IMR-90 (cell line): ENCODE data around the gene HSPB6. TPM values are rescaled to one million over a fixed set of nuclear protein-coding genes. Genes with fewer than 3 reads are reported as not detected.

Experiments used
- ATAC-seq: fragments of 200-7000 bp; cut with Tn5 transposase; 2 replicates; pipeline ENCODE4 v1.9.1; 2020; ENCODE audit warnings: low read depth, mild to moderate bottlenecking, moderate library complexity
- BruUV-seq: library from RNA; stranded (reverse); fragments of 400-500 nt; replicated peaks from 2 replicates; lab custom pipeline; 2021; lab: Mats Ljungman, UMichigan
- CTCF ChIA-PET: fragments of 300-600 bp; formaldehyde crosslinking; extraction: SDS; loops from one replicate; lab custom pipeline; 2021; ENCODE audit warnings: antibody characterized with exemption; lab: Yijun Ruan, JAX
- POLR2A ChIA-PET: fragments of 300-600 bp; sonication (Branson Sonifier 250); formaldehyde crosslinking; loops from one replicate; lab custom pipeline; 2022; ENCODE audit warnings: antibody characterized with exemption; ENCODE audit not compliant: unreplicated experiment; lab: Charles Lee
- DNase-seq: peaks from one replicate; pipeline ENCODE4 v3.0.0; 2013
- H2AFZ ChIP-seq: replicated peaks from 2 replicates; pipeline ENCODE3; 2013; ENCODE audit warnings: low read length, mild to moderate bottlenecking; ENCODE audit not compliant: poor library complexity
- H2AK5ac ChIP-seq: 2 replicates; pipeline ENCODE4 v1.6.1; 2013; ENCODE audit warnings: low read depth, low read length, inconsistent platforms
- H2AK9ac ChIP-seq: replicated peaks from 2 replicates; pipeline ENCODE3; 2013; ENCODE audit warnings: mild to moderate bottlenecking, low read depth, low read length, moderate library complexity; ENCODE audit not compliant: poor library complexity
- H2BK120ac ChIP-seq: 2 replicates; pipeline ENCODE4 v1.6.1; 2013; ENCODE audit warnings: low read depth, low read length, inconsistent platforms
- H2BK15ac ChIP-seq: 3 replicates; pipeline ENCODE4 v1.6.1; 2013; ENCODE audit warnings: low read depth, low read length, inconsistent platforms
- H2BK20ac ChIP-seq: 2 replicates; pipeline ENCODE4 v1.6.1; 2013; ENCODE audit warnings: low read depth, mild to moderate bottlenecking, inconsistent platforms, low read length, moderate library complexity
- H2BK5ac ChIP-seq: 2 replicates; pipeline ENCODE4 v1.6.1; 2013; ENCODE audit warnings: mild to moderate bottlenecking, low read depth, low read length, inconsistent platforms; ENCODE audit not compliant: poor library complexity, severe bottlenecking
- H3K14ac ChIP-seq: replicated peaks from 2 replicates; pipeline ENCODE4 v1.6.1; 2013; ENCODE audit warnings: low read depth, low read length, inconsistent platforms
- H3K18ac ChIP-seq: 2 replicates; pipeline ENCODE4 v1.6.1; 2013; ENCODE audit warnings: low read depth, low read length, control low read depth
- H3K23ac ChIP-seq: 2 replicates; pipeline ENCODE4 v1.6.1; 2013; ENCODE audit warnings: low read depth, low read length, inconsistent platforms
- H3K27ac ChIP-seq: 2 replicates; pipeline ENCODE4 v1.5.1; 2013; ENCODE audit warnings: mild to moderate bottlenecking, control low read depth, low read length; ENCODE audit not compliant: insufficient read depth
- H3K27me3 ChIP-seq: 2 replicates; pipeline ENCODE4 v1.6.1; 2013; ENCODE audit warnings: low read length; ENCODE audit not compliant: control insufficient read depth, insufficient read depth
- H3K36me3 ChIP-seq: 2 replicates; pipeline ENCODE4 v1.6.1; 2013; ENCODE audit warnings: low read length, mixed read lengths; ENCODE audit not compliant: control insufficient read depth, insufficient read depth
- H3K4ac ChIP-seq: 2 replicates; pipeline ENCODE4 v1.6.1; 2013; ENCODE audit warnings: low read depth, low read length, inconsistent platforms
- H3K4me1 ChIP-seq: 2 replicates; pipeline ENCODE4 v1.6.1; 2013; ENCODE audit warnings: low read length, mixed read lengths; ENCODE audit not compliant: control insufficient read depth, insufficient read depth
- H3K4me2 ChIP-seq: 2 replicates; pipeline ENCODE4 v1.6.1; 2013; ENCODE audit warnings: low read depth, mild to moderate bottlenecking, control low read depth, low read length, moderate library complexity
- H3K4me3 ChIP-seq: 2 replicates; pipeline ENCODE4 v1.5.1; 2013; ENCODE audit warnings: low read depth, mild to moderate bottlenecking, control low read depth, low read length, moderate library complexity; ENCODE audit not compliant: insufficient read depth
- H3K56ac ChIP-seq: 2 replicates; pipeline ENCODE4 v1.6.1; 2013; ENCODE audit warnings: low read length, inconsistent platforms; ENCODE audit not compliant: insufficient read depth; ENCODE audit errors: extremely low read depth
- H3K79me1 ChIP-seq, 2 experiments: 2 replicates each; pipeline ENCODE4 v1.6.1; 2013; ENCODE audit warnings: low read length in 2 of 2, inconsistent platforms in 1 of 2, low read depth in 1 of 2
- H3K9ac ChIP-seq: 2 replicates; pipeline ENCODE4 v1.6.1; 2013; ENCODE audit warnings: low read depth, low read length, control low read depth
- H3K9me1 ChIP-seq: 2 replicates; pipeline ENCODE4 v1.6.1; 2013; ENCODE audit warnings: low read length, inconsistent platforms; ENCODE audit not compliant: insufficient read depth
- H3K9me3 ChIP-seq: 2 replicates; pipeline ENCODE4 v1.6.1; 2013; ENCODE audit warnings: low read length; ENCODE audit not compliant: control insufficient read depth, insufficient read depth
- H4K20me1 ChIP-seq: 2 replicates; pipeline ENCODE4 v1.6.1; 2013; ENCODE audit warnings: low read length, inconsistent platforms; ENCODE audit not compliant: insufficient read depth
- H4K5ac ChIP-seq: 2 replicates; pipeline ENCODE4 v1.6.1; 2013; ENCODE audit warnings: mild to moderate bottlenecking, low read depth, low read length, control low read depth
- H4K8ac ChIP-seq, 2 experiments: 2 replicates each; pipeline ENCODE4 v1.6.1; 2013; ENCODE audit warnings: low read depth in 2 of 2, low read length in 2 of 2, control low read depth in 1 of 2, inconsistent platforms in 1 of 2
- H4K91ac ChIP-seq: 2 replicates; pipeline ENCODE4 v1.6.1; 2013; ENCODE audit warnings: low read depth, low read length, inconsistent platforms; ENCODE audit not compliant: insufficient read depth
- BHLHE40 ChIP-seq: fragments of 150-350 bp; IDR thresholded peaks from 2 replicates; pipeline ENCODE4 v1.6.1; 2016; ENCODE audit warnings: mild to moderate bottlenecking, low read depth, low read length
- CEBPB ChIP-seq: IDR thresholded peaks from 2 replicates; pipeline ENCODE4 v1.6.1; 2012; ENCODE audit warnings: low read depth, low read length, improper control_type of control experiment
- FOS ChIP-seq: fragments of 150-350 bp; IDR thresholded peaks from 2 replicates; pipeline ENCODE4 v1.6.1; 2016; ENCODE audit warnings: low read depth, low read length
- MAZ ChIP-seq: IDR thresholded peaks from 2 replicates; pipeline ENCODE4 v1.6.1; 2012; ENCODE audit warnings: low read depth, mild to moderate bottlenecking, low read length, improper control_type of control experiment, moderate library complexity, borderline replicate concordance
- MXI1 ChIP-seq: IDR thresholded peaks from 2 replicates; pipeline ENCODE4 v1.6.1; 2012; ENCODE audit warnings: low read depth, mild to moderate bottlenecking, low read length, moderate library complexity, borderline replicate concordance
- NFE2L2 ChIP-seq: fragments of 150-350 bp; IDR thresholded peaks from 2 replicates; pipeline ENCODE4 v1.6.1; 2016; ENCODE audit warnings: low read depth, mild to moderate bottlenecking, low read length
- POLR2A ChIP-seq: IDR thresholded peaks from 2 replicates; pipeline ENCODE4 v1.6.1; 2012; ENCODE audit warnings: mild to moderate bottlenecking, low read depth, low read length
- RCOR1 ChIP-seq: IDR thresholded peaks from 2 replicates; pipeline ENCODE4 v1.6.1; 2012; ENCODE audit warnings: mild to moderate bottlenecking, low read length, improper control_type of control experiment; ENCODE audit not compliant: insufficient replicate concordance
- SMC3 ChIP-seq: fragments of 150-350 bp; IDR thresholded peaks from 2 replicates; pipeline ENCODE4 v1.6.1; 2016; ENCODE audit warnings: low read depth, mild to moderate bottlenecking, antibody characterized with exemption, low read length, moderate library complexity
- WGBS, 2 experiments: methylation state at CpG; one replicate each; pipeline versions ENCODE4 v1.1.5 to v1.1.7; 2013; ENCODE audit warnings: missing lambda C conversion rate in 2 of 2; ENCODE audit not compliant: insufficient read length in 1 of 2; ENCODE audit errors: extremely low coverage in 2 of 2; 5-methylcytosine and 5-hydroxymethylcytosine counted together
- dilution Hi-C: fragments of 300-500 bp; cut with HindIII; formaldehyde crosslinking; loops from one replicate; pipeline ENCODE4 v1.14.3; 2018; ENCODE audit warnings: low sequenced_read_pairs; ENCODE audit not compliant: unreplicated experiment
- in situ Hi-C: fragments of 300-500 bp; cut with MboI; formaldehyde crosslinking; loops from 3 replicates; pipeline ENCODE4 v1.14.3; 2019; ENCODE audit warnings: low sequenced_read_pairs, inconsistent platforms, mixed read lengths
- intact Hi-C: fragments of 100-400 bp; cut with micrococcal nuclease; formaldehyde crosslinking; loops from 2 replicates; pipeline ENCODE4 v1.10.0; 2022
- polyA plus RNA-seq, 3 experiments: library from polyadenylated mRNA; depleted of rRNA; stranded (reverse); fragments of >200 nt; gene quantifications; 2 replicates each; pipeline ENCODE4 v1.2.3, GENCODE V29; 2012; ENCODE audit warnings: low replicate concordance in 1 of 3
- total RNA-seq: library from RNA; depleted of rRNA; stranded (reverse); fragments of >200 nt; gene quantifications from 2 replicates; pipeline ENCODE4 v1.2.3, GENCODE V29; 2012
- TF ChIP-seq, protein P1 (sequence below): fragments of 150-350 bp; IDR thresholded peaks from 2 replicates; pipeline ENCODE4 v1.6.1; 2017; ENCODE audit warnings: mild to moderate bottlenecking, antibody characterized with exemption, low read length, low read depth

HSPB6 gene
- total and polyA plus RNA-seq, 2 of the 4 experiments (the other 2 are of a cell fraction), result 5.7 to 206 TPM

DNA sequence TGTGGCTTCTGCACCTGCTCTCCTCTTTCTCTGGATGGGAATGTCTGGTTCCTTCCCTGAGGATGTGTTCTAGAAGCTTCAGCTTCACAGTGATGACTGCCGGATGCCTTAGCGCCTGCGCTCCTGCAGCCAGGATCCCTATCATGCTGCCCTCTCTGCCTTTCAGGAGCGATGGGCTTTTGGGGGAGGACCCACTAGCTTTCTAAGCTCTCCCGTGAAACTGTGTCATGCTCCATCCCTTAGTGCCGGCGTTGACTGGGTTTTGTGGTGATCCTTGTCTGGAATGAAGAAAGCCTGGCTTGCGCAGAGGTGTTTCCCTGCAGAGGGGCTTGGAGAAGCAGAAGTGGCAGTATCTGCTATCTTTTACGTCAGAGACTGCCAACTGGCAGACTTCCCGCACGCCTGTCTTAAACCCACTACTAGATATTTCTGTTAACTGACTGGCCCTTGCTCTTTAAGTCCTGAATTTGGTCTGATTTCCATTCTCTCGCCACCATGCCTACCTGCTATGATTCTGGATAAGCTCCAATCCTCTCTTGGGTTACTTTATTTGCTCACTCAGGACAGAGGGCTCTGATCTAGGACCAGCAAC is 42.8 kb downstream of the HSPB6 start:
- ChIA-PET CTCF (no interaction called here), POLR2A (no interaction called here)
- Histone ChIP-seq H3K27ac (no peak overlapping the region), H3K4me3 (no peak overlapping the region), H2BK20ac (no peak overlapping the region), H3K79me1 (peaks cover under 1 to 18% of the 10 kb centered on the region in 2 experiments; a peak in 2 of 4 replicates), H4K20me1 (peaks cover 7% of the 10 kb centered on the region), H3K4me2 (no peak overlapping the region), H3K56ac (no peak overlapping the region), H3K4me1 (peaks cover 9% of the 10 kb centered on the region), H2BK15ac (no peak overlapping the region), H3K9me1 (no peaks in the 10 kb centered on the region; the same call in 1 of the 2 replicates), H3K23ac (no peak overlapping the region), H3K9me3 (no peaks in the 10 kb centered on the region), H2BK120ac (no peak overlapping the region), H2BK5ac (no peak overlapping the region), H3K4ac (no peak overlapping the region), H4K91ac (no peak overlapping the region), H3K36me3 (no peaks in the 10 kb centered on the region), H2AK5ac (no peak overlapping the region), H3K27me3 (no peaks in the 10 kb centered on the region), H2AK9ac (no peak overlapping the region), H3K14ac (no peak overlapping the region), H3K18ac (no peak overlapping the region), H4K5ac (no peak overlapping the region), H3K9ac (no peak overlapping the region), H4K8ac (no peak overlapping the region), H2AFZ (no peak overlapping the region)
- in situ Hi-C loops, result no loop called here
- TF ChIP-seq NFE2L2, result no peak
- no peak for TF ChIP-seq MXI1
- TF ChIP-seq BHLHE40, result no peak
- TF ChIP-seq FOS, result no peak
- TF ChIP-seq RCOR1, result no peak
- TF ChIP-seq, protein P1, sequence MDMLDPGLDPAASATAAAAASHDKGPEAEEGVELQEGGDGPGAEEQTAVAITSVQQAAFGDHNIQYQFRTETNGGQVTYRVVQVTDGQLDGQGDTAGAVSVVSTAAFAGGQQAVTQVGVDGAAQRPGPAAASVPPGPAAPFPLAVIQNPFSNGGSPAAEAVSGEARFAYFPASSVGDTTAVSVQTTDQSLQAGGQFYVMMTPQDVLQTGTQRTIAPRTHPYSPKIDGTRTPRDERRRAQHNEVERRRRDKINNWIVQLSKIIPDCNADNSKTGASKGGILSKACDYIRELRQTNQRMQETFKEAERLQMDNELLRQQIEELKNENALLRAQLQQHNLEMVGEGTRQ, result no peak
- no peak for TF ChIP-seq MAZ
- no peak for TF ChIP-seq CEBPB
- TF ChIP-seq SMC3, result no peak
- TF ChIP-seq POLR2A, result no peak
- 60% methylated on average over 3 of the region's 12 CpGs; no CpG with 5 or more reads in 1 of the 2 experiments for WGBS, 2 experiments
- DNase-seq, result no peak
- intact Hi-C loops, result no loop called here
- BruUV-seq, result no TSS peak
- dilution Hi-C loops, result no loop called here
- no peak for ATAC-seq
